NCI-H2196 (cell line): ENCODE data around the gene CRHR1.

ENCODE experiments used
- DNase-seq: peaks from one replicate; lab custom pipeline; 2025; ENCODE audit not compliant: unreplicated experiment; lab: John Stamatoyannopoulos, UW

Gene CRHR1

GRCh38 chr17:45788057-45788456 lies 3.9 kb downstream of the CRHR1 start:
- DNase-seq, result no peak

- DNase-seq, result no peak
Observed at GRCh38 chr17:45789874-45790273, 5.8 kb downstream of the CRHR1 start.

- peak; percentile 76 for DNase-seq
Observed at GRCh38 chr17:45790296-45790922, 6.3 kb downstream of the CRHR1 start.

DNA sequence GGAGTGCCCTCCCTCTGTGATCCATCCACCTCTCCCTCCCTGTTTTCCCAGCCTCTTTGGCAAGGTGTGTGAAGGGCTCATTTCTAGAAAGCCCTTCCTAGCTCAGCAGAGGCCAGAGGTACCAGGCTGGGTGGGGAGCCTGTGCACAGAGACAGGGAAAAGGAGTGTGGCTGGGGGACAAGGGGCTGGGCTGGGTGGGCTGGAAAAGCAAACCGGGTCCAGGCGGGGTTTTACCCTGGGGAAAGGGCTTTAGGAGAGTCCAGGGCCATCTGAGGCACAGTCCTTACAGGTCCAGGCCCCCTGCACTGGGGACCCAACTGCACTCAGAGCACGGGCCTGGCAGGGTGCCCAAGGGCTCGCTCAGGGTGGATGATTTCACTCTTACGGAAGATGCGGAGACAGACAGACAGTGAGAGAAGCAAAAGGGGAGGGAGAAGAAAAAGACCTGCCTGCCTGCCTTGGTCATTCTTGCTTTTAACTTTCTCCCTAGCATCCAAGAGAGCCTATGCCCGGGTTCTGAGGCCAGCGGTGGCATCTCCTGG lies 7.0 kb downstream of the CRHR1 start:
- no peak for DNase-seq

GRCh38 chr17:45791935-45792334 lies 7.8 kb downstream of the CRHR1 start:
- peak; percentile 87 for DNase-seq

DNA sequence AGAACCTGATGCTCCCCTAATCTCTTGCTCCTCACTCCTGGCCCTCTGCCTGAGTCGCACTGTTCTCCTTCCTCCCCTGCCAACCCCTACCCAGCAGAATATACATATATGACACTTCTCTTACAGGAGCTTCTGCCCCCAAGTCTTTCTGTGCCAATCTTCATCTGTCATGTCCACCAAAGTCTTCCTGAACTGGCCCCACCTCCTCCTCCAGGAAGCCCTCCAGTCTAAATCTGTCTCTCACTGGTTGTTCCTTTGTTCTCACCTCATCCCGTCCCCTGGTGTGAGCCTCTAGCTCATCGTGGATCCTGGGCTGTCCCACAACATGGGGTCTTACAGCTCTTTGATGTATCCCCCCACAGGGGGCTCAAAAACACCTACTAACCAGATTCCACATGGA lies 8.3 kb downstream of the CRHR1 start:
- DNase-seq, result no peak

- DNase-seq, result no peak
Observed at GRCh38 chr17:45792995-45793755, 9.1 kb downstream of the CRHR1 start.

GRCh38 chr17:45793999-45794540 lies 9.9 kb downstream of the CRHR1 start:
- DNase-seq, result no peak

DNA sequence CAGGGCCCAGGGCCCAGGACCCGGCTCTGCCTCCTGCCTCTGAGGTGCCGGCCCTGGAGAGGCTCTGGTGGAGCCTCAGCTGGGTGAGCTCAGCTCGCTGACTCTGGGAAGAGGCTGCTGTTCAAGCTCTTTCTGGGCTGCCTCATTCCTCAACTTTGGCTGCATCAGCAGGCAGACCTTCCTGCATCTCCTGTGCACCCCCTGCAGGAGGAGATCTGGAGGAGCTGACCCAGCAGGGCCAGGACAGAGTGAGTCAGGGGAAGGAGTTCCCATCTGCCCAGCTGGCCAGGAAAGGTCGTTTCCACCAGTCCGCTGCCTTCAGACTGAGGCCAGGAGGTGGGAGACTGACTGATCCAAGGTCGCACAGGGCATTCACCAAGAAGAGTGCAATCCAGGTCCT lies 10.7 kb downstream of the CRHR1 start:
- DNase-seq, result no peak

- DNase-seq, result no peak
Observed at GRCh38 chr17:45800816-45801215, 16.7 kb downstream of the CRHR1 start.

DNA sequence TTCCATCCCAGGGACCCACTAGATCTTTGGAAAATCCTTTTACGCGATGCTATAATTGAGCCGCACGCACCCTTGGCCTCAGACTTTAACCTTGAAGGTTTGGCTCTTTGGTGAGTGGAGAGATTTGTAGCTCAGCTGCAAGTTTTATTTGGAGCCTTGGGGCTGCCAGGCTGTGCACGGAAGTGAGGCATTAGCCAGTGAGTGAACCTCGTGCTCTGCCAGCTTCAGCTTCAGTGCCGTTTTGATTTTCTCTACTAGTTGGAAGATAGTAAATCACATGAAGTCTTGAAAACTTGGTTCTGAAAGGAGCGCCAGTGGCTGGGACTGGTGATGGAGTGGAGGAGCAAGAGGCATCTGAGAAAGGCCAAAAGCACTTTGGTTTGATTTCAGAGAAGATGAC lies 17.3 kb downstream of the CRHR1 start:
- no peak for DNase-seq

GRCh38 chr17:45808845-45809244 lies 24.7 kb downstream of the CRHR1 start:
- DNase-seq, result no peak

DNA sequence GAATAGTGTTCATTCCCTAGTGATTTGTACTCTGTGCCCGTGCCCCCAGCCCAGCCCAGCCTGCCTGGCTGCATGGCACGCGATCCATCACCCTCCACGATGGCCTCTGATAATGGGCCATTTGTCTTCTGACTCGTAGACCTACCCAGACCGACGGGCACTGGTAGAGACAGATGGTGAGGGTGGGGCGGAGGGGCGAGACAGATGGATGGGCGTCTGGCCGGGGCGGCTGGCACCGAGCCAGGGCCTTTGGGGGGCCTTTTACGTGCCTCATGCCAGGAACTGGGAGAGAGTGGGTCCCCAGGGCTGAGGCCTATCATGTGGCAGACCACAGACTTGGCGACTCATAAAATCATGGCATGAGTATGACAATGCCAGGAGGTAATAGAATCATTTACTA lies 25.4 kb downstream of the CRHR1 start:
- DNase-seq, result no peak

- no peak for DNase-seq
Observed at GRCh38 chr17:45812102-45812501, 28.0 kb downstream of the CRHR1 start.

GRCh38 chr17:45813048-45813725 lies 29.1 kb downstream of the CRHR1 start:
- no peak for DNase-seq

DNA sequence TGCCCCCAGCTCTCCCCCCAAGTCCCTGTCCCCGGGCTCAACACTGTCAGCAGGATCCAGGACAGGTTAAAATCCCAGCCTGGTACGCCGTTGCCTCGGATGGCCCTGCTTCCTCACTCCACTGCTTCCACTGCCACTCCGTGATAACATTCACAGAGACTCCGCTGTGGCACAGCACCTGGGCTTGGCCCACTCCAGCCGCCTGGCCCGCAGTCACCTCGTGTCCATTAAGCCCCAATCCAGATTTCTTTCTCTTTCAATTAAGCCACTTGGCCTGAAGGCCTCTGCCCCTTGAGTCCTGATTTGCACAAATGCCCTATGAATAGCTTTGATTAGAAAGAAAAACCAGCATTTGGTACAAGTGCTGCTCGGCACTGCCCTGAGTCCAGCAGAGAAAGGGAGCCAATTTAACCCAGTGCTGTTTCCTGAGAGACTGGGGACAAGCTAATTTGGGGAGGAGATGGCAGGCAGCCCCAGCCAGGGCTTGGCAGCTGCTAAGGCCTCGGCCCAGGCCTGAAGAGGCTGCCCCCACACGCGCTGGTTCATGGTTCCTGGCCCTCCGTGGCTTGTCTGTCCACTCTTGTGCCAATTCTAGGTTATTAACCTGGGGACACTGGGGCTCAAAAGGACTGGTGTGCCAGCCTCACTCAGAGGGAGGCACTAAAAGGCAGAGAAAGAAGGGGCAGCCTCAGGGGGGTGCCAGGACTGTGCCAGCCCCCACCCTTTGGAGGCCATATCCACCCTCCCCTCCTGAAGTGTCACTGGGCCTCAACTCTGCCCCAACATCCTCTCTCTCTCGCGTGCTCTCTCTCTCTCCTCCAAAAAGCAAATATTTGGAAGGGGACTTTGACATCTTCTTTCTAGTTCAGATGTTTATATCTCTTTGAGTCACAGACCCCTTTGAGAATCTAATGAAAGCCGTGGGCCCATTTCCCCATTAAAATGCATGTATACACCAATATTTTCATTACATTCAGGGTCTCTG lies 30.8 kb downstream of the CRHR1 start:
- no peak for DNase-seq

DNA sequence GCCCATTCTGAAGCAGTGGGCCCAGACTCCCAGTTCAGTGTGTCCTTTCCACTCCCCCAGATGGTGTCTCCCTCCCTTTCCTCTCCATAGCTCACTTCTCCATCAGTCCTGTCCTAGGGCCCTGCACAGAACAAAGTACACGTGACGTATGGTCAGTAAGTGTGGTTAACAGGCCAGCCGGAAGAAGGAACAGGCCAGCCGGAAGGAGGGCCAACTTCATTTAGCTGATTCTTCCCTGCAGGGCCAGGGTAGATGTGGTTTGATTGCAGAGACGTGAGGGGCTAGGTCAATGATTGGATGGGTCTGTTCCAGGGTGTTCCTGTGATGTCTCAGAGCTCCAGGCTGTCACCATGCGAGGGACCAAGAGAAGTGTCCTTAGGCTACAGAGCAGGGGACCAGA lies 31.6 kb downstream of the CRHR1 start:
- DNase-seq, result no peak

GRCh38 chr17:45818041-45818440 lies 33.9 kb downstream of the CRHR1 start:
- no peak for DNase-seq

GRCh38 chr17:45818699-45819098 lies 34.6 kb downstream of the CRHR1 start:
- no peak for DNase-seq

GRCh38 chr17:45819632-45820031 lies 35.5 kb downstream of the CRHR1 start:
- DNase-seq, result no peak
